Activated CD4-positive, CD25-positive, alpha-beta regulatory T cell treated with anti-CD3 and anti-CD28 coated beads, Interleukin-2, amount 50 U/mL, for 72 hours (primary cell): ENCODE data around the gene STPG4.

Experiments used
- DNase-seq: peaks from one replicate; pipeline ENCODE4 v3.0.0; 2021

Gene STPG4

DNA sequence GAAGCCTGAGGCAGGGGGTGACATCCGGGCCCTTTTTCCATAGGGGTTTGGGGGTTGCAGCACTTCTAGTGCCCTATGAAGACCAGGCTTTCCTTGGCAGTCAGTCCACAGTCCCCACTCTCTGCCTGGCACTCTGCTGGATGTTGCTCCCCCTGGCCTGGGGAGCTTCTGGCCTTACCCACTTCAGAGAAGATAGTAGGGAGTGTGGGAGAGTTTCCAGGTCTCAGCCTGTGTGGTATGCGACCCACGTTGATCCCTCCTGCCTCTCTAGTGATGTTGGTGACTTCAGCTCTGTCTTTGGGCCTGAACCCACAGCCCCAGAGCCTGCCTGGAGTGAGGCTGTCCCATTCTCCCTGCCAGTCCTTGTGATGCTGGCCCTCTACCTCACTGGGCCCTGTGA, 105.6 kb downstream of the STPG4 start:
- no peak for DNase-seq

DNA sequence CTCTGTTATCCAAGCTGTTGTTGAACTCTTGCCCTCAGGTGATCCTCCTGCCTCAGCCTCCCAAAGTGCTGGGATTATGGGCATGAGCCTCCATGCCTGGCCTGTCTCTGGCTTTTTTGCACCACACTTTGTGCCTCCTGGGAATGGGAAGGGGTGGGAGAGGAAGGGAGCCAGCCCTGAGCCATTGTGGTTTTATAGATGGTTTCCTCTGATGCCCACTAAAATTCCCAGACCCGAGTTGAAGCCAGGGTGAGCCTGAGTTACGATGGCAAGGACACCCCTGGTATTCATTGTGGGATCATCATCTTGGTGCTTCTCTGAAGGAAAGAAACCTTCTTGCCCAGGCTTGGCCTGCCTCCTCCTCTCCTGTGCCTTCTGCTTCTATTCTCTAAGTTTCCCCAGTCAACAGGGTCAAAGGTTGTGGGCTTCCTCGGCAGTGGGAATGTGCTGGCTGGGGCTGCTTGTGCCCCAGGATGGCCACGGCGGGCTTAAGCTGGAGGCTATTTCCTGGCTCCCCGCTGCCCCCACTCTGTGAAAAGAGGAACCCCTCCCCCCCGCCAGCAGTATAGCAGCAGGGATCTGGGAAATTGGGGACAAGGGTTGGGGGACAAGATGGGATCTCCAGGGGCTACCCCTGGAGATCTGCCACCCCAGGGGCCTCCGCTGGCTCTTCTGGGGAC, 106.2 kb downstream of the STPG4 start:
- no peak for DNase-seq

GRCh38 chr2:47046271-47046670, 108.8 kb downstream of the STPG4 start:
- no peak for DNase-seq

DNA sequence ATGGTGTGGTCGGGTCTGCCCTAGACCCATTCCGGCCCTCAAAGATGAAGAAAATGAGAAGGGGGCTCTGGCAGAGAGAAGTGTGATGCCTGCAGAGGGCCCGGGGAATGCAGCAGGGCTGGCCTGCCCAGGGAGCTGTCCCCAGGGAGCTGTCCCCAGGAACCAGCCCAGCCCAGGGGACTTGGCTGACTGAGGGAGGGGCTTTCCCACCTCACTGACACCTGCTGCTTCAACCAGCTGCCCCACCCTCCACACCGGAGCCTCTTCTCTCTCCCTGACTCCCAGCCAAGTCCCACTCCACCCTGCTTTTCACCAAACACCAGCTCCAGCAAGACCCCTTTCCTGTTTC, 111.2 kb downstream of the STPG4 start:
- no peak for DNase-seq

DNA sequence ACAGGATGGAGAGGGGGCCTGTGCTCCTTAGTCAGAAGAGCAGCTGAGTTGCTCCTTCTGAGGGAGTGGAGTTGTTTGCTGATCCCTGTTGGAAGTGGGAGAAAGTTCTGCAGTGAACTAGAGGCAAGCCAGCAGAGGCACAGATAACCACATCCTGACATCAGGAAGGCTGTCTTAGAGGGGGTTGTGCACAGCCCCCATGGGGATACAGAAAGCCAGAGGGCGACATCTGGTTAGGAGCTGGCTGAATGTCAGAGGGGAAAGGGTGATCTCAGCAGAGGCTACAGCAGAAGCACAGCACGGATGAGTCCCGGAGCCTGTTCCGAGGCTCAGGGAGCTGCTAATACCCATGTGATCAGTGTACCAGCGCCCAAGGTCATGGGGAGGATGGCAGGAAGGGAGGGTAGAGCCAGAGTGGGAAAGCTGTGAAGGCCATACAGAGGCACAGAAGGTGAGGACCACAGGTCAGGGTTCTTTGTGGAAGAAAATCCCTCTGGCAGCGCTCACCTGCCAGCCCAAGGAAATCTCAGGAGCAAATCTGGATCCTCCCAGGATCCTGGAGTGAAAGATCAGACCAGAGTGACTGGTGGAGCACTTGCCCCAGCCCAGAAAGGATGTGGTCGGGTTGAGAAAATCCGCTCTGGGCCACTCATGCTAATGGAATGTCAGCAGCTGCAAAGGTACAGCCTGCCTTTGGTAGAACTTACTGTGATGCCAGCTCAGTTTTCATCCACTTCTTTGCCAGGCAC, 111.8 kb downstream of the STPG4 start:
- no peak for DNase-seq

- DNase-seq: no peak
Observed at GRCh38 chr2:47041891-47042684, 113.0 kb downstream of the STPG4 start.

DNA sequence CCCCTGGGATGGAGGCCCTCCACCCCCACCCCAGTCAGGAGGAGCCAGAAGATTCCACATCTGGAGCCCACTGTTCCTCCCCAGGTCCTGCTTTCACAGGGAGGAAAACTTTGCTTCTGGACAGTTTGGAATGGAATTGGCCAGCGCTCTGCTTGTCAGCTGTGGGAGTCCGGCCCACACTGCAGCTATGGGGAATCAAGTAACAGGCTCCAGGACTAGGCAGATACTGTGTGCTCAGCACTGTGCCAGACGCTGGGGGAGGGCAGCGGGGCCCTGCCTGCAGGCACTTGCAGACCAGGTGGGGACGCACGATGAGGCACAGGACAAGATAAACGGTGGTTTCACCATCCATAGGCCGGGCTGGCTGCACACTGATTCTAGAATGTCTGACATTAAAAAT, 114.0 kb downstream of the STPG4 start:
- DNase-seq: no peak

DNA sequence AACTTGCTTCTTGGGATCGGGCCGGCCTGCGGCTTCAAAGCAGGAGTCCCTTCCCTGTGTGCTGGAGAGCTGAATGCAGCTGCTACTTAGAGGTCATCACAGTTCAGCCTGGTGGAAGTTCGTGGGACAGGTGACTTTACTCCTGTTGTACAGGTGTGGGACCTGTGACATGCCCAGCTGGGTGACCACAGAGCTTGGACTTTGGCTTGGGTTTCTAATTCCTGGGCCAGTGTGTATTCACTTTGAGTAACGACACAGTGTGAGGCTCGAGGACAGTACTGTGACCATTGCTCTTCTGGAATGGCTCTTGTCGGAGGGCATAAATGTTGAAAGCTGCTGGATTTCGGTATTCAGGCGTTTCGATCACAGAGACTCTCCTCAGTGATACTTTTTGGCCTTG, 114.5 kb downstream of the STPG4 start:
- DNase-seq: no peak

DNA sequence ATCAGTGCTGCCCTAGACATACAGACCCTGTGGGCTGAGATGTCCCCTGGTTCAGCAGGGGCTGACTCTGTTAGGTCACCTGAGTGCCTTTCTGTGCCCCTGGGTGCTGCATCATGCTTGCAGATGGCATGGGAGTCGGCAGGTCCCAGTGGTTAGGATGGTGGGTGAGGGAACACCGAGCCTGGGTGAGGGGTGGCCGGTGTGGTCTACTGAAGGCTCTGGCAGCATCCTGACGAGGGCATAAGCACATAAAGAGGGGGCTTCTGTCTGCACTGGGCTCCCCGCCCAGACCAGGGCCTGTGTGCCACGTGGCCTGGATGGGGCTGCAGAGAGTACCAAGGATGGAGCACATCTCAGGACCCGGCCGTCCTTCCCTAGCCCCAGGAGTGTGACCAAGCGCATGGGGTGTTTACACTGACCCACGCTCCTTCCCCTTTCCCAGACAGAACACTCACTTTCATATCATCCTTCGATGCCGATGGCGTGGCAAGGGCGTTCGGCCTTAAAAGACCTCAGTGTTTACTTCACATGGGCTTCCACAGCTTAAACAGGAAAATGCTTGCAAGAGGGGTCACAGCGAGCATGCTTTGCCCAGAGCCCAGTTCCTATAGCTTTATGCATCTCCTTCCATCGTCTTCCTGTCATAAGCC, 115.1 kb downstream of the STPG4 start:
- no peak for DNase-seq

- no peak for DNase-seq
Observed at GRCh38 chr2:47039489-47039870, 115.6 kb downstream of the STPG4 start.

DNA sequence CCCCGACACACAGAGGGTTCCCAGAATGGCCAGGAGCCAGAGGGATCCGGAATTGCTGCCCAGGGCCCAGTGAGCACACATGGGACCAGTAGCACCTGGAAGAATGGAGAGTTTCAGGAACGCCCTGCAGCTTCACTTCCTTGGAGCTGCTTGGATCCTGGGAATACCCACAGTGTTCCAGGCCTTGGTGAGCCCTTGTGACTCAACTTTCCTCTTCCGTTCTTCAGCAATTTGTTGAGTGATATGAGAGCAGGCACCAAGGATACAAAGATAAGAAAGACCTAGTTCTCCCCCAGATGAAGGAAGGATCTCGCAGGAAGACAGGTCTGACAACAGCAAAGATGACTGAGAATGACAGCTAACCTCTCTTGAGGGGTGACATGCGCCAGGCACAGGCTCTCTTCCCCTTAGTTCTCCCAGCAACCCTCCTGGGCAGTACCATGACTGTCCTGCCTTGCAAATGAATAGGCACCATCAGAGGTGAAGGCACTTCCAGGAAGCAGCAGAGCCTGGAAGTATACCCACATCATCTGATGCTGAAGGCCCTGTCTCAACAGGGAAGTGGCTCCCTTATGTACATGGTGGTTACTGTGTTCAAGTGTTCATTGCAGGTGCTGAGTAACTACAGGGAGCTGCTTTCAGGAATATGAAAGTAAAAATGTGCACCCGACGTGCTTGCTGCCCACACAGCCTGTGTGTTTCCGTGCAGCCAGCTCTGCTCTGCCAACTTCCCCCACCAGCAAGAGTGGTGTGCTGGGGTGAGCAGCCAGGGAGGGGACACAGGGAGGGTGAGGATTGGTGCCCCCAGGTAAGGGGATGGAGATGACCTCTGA, 116.2 kb downstream of the STPG4 start:
- DNase-seq: no peak

DNA sequence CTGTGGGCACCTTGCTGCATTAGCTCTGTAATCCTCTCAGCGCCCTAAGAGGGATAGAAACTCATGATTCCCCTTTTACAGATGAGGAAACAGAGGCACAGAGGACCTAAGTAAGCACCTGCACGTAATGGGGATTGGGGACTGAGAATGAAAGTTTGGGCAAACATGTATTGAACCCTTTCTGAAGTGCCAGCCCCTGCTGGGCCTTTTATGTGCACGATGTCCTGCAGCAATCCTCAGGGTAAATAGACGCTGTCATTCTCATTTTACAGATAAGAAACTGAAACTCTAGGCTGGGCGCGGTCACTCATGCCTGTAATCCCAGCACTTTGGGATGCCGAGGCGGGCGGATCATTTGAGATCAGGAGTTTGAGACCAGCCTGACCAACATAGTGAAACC, 117.4 kb downstream of the STPG4 start:
- DNase-seq: no peak
